RPMI8226 (cell line): ENCODE results near the gene ACTG2.
"Not testable (repeated sequence)": the region's sequence is repeated elsewhere in the genome, so short reads cannot be mapped to it uniquely, and the experiment has no call there.

Experiments used
- DNase-seq: peaks from one replicate; pipeline ENCODE4 v3.0.0-alpha.2; 2015

The ACTG2 gene

DNA sequence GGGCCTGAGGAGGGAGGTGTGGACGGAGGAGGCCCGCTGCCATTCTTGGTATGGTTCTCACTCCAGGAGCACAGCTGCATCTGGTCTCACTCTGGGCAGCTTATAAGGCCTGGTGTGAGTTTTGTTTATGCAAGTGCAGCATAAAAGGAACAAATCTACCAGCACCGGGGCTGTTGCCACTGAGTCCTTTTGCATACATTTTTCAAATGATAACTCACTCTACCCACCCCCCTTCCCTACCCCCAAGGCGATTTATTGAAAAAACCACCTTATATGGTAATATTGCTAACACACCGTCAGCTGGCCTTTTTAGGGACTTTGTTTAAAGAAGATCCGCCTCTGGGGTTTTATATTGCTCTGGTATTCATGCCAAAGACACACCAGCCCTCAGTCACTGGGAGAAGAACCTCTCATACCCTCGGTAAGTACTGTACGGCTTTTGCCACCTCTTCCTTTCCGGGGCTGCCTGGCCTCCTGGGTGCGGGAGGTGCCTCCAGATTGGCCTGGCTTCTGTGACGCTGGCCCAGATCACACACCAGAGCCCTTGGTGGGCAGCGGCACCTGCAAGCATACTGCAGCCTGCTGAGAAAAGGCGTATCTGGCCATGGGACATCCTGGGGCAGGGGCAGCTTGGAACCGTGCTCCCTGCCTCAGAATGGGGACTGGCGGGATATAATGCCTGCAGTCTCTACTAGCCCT is at the start of gene ACTG2:
TSS of gene ACTG2 (plus strand) at position 378 of the 699 bp plus-strand sequence. CDS start 8,304 bp downstream, outside the sequence.
- DNase-seq = no peak

DNA sequence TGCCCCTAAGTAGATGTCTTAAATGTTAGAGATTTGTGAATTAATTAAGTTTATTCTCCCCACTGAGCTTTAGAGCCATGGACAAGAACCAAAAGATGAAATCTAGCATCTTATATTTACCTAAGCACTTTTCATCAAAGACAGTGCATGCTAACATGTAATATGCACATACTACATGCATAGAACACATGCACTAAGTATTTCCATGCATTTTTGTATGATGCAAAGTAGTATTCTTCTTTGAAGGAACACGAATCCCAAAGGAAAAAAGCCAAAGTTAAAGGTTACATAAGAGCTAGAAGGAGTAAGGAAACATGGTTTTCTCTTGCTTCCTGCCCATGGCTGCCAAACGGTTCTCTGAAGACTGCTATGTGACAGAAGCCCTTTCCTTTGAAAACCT is 48.7 kb upstream of the ACTG2 start:
- DNase-seq = no peak

DNA sequence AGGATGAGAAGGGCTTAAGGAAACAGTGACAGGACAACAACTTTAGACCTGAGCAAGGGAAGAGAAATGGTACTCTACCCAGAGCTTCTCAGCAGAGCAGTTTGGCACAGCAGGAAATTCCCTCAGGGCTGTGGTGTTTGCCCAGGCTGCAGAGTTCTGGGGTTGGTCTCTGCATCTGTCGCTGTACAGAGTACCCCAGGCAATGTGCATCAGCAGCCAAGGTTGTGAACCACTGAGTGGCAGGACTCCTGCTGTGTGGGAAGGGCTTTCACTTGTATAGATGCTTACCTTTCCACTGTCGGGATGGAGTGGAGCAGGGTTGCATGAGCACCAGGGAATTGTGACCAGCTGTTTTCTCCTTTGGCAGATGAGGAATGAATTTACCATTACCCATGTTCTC is 42.8 kb upstream of the ACTG2 start:
- no peak for DNase-seq

DNA sequence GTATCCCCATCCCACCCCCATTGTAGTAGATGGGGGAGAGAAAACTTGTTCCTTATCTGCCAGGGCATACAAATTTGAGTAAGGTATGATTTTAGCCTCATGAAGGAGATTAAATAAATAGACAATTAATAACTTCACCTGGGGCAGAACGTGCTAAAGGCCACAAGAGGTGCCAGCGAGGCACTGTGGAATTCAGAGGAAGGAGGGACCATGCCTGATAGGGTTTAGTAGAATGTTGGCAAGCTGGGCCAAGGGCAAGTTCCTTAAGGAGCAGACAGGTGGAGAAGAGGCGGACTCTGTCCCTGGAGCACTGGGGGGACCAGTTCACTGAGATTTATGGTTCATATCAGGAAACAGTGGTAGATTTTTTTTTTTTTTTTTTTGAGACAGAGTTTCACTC is 41.5 kb upstream of the ACTG2 start:
- DNase-seq = peak; percentile 32

DNA sequence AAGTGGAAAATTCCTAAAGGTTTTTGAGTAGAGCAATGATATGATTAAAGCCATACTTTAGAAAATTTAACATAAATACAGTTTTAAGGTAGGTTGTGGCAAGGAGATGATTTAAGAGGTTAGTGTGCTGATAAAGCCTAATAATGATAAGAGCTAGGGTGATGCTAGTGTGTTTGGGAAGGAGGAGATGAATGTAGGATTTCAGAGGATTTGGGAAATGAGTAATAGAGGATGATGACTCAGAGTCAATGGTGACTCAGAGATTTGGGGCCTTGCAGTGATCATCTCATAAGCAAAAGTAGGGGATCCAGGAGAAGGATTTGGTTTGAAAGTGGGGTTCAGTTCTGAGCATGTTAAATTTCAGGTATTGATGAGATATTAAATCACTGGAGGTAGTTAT is 40.8 kb upstream of the ACTG2 start:
- DNase-seq = no peak

DNA sequence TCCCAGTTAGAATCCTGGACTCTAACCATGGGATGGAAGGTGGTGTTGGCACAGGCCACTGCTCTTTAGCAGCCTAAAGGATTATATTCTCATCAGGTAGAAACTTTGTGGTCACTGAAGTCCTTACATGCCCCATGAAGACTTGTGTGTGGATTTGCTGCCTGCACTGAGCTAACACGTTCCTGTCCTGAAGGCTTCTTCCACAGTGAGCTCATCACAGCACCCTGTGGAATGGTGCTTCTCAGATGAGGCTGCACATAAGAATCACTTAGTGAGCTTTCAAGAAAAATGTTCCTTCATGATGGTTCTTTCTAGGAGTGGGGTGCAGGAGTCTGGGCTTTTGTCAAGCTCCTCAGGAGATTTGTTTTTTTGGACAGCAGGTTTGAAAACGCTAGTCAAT is 37.3 kb upstream of the ACTG2 start:
- no peak for DNase-seq

DNA sequence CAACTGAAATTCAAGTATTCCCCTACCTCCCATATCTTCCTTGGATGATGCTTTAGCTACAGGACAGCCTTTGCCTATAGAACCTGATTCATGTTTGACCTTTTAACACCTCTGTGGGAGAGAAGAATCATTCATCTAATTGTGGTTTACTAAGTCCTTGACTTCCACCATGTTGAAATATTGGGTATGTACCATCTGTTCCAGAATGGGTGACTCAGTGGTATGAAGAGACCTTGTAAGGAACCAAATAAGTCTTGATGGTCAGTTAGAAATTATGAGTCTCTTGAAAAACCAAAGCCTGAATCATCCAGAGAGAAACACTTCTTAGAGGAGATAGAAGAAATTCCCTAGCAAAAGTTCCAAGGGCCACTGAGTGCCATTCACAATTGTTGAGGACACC is 36.6 kb upstream of the ACTG2 start:
- DNase-seq = no peak

DNA sequence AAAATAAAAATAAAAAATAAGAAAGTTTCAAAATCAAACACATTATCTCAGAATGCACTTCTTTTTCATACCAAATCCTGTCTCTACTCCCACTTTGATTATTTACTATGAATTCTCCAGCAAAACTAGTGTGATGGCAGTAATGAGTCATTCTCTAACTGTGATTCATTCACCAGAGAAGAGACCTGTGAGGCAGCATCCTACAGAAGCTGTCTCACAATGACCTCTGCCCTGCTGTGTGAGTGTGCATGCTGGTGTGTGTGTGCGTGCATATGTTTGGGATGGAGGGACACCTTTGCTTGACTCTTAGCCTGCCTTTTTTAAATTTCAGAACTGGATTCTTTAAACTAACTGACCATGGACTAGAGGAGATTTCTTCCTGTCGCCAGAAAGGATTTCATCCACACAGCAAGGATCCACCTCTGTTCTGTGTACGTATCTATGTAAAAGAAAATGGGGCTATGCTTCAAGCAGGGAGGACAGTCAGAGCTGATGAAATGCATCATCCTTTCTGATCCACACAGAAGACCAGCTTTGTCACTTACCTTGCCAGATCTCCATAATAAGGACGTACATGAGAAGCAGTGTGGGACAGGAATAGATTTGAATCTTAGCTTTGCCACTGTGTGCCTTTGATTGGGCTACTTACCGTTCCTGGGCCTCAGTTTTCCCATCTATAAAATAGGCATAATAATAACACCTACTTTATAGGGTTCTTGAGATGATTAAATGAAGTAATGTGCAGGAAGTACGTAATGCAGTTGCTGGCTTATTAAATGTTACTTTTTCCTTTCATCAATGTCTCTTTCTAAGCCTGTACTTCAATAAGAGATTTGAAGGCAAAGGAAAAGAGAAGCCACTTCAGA is 32.9 kb upstream of the ACTG2 start:
- DNase-seq = no peak

DNA sequence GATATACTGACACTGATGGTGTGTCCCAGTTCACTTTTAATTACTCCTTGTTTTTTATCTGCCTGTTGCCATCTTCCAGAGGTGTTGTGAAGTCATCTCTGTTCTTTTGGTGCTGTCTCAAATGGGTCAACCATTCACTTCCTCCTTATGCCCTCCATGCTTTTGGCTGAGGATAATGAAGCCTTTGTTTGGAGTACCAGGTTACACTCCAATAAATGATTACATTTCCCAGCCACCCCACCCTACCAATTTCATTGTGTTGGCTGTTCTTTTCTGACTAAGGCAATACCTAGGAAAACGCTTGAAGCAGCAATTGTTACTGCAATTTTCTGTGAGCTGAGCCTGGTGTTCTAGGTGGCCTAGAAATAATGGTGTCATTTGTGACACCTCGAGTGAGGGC is 29.8 kb upstream of the ACTG2 start:
- DNase-seq = no peak

DNA sequence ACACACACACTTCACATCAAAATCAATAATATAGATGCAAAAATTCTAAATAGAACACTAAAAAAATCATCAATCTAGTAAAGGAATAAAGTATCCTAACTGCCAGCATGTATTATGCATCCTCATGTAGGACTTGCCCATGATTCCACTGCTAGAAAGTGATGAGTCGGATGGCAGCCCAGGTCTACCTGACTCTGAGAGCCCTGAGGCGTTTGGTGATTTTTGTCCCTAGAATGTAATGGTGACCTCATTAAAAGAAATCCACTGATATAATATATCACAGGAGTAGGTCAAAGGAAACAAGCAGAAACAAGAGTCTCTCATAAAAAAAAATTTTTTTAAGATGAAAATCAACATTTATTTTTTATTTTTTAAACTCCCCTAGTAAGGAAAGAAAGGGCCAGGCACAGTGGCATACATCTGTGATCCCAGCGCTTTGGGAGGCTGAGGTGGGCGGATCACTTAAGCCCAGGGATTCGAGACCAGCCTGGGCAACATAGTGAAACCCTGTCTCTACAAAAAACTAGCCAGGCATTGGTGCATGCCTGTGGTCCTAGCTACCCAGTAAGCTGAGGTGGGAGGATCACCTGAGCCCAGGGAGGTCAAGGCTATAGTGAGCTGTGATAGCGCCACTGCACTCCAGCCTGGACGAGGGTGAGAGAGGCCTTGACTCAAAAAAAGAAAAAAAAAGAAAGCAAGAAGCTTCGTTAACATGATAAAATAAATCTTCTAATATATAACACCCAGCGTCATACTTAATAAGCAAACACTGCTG is 24.4 kb upstream of the ACTG2 start:
- no peak for DNase-seq

DNA sequence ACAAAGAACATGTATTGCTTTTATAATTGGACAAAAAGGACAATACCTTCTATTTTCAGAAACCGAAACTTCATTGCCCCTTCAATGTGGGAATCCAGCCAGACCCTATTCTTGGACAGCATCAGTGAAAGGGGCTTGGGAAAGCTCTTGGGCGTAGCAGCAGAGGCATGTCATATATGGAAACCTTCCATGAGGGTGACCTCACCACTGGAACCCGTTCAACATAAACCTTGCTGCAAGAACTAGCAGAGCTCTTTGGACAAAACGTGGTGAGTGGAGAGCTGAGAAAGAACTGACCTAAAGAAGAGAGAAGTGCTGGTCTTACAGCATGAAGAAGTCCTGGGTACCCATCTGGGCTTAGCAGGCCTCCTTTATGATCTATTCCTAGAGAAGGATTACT is 22.7 kb upstream of the ACTG2 start:
- DNase-seq = no peak

DNA sequence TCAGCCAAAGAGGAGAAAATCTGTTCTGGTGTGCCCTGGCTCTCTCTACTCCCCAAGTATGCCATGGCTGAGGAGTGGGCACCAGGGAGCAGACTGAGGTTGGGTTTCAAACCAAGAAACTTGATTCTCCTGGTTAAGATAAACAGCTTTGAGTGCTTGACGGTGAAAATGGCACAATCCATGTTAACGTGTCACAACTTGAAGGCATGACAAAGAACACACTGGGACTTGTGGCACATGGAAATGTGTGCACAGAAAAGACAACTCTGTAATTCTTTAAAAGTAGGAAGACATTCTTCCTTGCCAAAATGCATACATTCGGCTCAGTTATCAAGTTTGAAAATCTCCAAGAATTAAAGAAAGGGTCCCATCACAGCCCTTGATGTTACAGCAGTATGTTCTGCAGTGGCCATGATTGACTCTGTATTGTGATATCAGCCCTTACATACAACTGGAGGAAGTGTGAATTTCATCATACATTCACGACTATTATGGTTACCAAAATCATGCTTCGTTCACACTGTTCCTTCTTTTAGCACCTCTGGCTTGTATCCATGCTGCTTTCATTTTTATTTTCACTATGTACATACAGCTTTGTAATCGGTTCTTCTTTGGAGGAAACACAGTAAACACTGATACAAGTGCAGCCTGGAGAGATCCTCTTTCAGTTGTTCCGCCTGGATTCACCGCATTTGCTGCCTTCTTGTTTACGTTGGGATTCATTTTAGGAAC is 15.6 kb upstream of the ACTG2 start:
- peak; percentile 9 for DNase-seq

DNA sequence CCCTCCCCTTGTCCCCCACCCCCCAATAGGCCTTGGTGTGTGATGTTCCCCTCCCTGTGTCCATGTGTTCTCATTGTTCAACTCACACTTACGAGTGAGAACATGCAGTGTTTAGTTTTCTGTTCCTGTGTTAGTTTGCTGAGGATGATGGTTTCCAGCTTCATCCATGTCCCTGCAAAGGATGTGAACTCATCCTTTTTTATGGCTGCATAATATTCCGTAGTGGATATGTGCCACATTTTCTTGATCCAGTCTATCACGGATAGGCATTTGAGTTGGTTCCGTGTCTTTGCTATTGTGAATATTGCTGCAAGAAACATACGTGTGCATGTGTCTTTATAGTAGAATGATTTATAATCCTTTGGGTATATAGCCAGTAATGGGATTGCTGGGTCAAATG is 14.8 kb upstream of the ACTG2 start:
- DNase-seq = not testable (repeated sequence)

DNA sequence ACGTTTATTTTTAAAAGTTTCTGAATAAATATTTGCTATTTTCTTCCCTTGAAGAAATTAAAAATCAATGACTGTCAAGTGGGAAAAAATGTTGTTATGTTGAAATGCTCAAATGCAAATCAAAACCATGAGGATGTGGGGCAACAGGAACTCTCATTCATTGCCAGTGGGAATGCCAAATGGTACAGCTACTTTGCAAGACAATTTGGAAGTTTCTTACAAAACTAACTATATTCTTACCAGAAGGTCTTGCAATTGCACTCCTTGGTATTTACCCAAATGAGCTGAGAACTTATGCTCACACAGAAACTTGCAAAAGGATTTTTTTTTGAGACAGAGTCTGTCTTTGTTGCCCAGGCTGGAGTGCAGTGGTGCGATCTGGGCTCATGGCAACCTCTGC is 7.4 kb upstream of the ACTG2 start:
- no peak for DNase-seq

DNA sequence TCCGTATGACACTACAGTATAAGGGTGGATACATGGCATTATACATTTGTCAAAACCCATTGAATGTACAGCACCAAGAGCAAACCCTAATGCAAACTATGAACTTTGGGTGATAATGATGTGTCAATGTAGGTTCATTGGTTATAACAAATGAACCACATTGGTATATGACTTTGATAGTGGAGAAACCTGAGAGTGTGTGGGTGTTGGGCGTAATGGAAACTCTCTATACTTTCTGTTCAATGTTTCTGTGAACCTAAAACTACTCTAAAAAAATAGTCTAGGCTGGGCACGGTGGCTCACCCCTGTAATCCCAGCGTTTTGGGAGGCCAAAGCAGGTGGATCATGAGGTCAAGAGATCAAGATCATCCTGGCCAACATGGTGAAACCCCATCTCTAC is 6.5 kb upstream of the ACTG2 start:
- DNase-seq = no peak

DNA sequence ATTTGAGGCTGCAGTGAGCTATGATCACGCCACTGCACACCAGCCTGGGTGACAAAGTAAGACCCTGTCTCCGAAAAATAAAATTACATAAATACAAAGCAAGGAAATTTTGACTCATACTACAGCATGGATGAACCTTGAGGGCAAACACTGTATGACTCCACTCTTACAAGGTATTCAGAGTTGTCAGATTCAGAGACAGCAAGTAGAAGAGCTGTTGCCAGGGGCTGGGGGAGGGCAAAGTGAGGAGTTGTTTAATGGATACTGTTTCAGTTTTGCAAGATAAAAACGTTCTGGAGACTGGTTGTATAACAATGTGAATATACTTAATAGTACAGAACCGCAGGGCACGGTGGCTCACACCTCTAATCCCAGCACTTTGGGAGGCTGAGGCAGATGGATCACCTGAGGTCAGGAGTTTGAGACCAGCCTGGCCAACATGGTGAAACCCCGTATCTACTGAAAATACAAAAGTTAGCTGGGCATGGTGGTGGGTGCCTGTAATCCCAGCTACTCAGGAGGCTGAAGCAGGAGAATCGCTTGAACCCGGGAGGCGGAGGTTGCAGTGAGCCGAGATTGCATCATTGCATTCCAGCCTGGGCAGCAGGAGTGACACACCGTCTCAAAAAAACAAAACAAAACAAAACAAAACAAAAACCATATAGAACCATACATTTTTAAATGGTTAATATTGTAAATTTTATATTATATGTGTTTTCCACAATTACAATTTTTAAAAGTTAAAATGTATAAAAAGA is 5.0 kb upstream of the ACTG2 start:
- not testable (repeated sequence) for DNase-seq

DNA sequence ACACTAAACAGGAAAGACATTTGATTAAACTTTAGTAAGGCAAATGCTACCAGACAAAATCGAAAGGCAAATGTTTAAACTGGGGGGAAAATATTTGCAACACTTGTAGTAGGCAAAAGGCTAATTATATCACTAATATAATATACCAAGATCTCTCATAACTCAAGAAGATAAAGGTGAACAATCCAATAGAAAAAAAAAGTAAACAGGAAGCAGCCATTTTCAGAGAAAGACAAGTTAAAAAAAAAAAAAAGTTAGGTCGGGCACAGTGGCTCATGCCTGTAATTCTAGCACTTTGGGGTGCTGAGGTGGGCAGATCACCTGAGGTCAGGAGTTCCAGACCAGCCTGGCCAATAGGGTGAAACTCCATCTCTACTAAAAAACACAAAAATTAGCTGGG is 4.4 kb upstream of the ACTG2 start:
- DNase-seq = no peak

DNA sequence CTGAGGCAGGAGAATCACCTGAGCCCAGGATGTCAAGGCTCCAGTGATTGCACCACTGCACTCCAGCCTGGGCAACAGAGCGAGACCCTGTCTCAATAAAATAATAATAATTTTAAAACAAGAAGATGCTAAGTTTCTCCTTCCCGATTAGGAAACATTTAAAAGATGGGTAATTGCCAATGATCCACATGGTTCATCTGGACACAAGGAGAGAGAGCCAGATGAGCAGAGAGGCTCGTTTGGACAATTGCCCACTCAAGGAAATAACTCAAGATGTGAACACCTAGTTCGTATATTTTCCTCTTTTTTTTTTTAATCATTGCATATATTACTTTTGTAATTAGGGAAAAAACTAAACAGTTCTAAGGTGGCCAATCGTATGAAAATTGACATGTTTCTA is 3.6 kb upstream of the ACTG2 start:
- DNase-seq = no peak

DNA sequence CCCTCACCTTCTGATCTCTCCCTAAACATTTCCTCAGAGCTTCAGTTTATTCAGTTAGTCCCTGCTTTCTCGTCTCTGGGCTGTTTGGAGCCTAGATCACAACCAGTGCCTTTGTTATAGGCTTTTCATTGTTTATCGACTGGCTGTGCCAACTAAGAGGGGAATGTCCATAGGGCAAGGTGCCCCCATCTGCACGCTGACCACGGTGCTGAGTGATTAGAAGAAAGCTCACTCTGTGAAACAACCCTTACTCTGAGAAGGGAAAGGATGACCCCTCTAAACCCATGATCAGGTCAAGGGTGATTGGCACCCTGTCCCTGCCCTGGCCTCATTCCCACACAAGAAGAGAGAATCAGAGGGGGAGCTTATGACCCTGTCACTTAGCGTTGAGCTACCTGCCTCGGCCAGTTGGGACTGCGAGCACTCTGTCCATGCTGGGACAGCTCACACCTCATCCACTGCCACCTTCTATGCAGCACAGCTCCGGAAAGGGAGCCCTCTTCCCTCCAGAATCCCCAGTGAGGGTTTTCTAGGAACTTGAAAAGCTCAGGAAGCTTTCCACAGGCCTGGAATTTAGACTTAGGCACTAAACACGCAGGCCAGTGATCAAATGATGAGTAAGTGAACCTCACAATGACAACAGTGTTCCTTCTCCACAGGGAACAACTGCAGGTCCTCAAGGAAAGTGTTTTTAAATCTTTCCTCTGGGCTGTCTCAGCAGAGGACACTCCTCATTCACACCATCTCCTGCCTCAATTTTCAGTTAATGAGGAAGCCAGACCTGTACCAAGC is 2.3 kb upstream of the ACTG2 start:
- DNase-seq = no peak

DNA sequence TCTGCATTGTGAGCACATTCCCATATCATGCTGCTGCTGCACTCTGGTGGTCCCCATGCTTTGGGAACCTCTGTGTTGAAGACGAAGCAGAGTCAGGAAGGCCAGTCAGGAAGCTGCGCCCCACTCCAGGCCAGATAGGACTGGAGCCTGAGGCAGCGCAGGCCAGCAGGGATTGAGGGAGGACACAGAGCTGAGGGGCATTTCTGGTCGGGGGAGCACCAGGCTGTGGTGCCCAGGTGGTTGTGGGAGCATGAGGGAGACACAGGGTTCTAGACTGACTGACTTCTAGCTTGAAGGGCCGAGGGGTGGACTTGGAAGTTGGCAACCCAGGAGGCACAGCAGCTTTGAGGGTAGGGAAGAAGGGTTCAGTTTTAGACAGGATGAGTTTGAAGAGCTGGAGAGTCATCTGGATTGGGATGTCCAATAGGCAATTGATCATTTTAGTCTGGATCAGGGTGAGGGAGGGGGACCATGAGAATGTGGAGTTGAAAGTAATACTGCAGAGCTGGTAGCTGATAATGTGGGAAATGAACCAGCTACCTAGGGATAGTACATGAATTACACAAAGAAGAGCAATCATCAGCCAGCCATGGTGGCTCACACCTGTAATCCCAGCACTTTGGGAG is 1.4 kb upstream of the ACTG2 start:
- no peak for DNase-seq
